Activated CD4-positive, alpha-beta T cell treated with anti-CD3 and anti-CD28 coated beads for 24 hours (primary cell): ENCODE measurements around the gene AUH.

ENCODE experiments used
- DNase-seq, 2 donors: peaks; one replicate each; pipeline ENCODE4 v3.0.0-alpha.2; 2020; ENCODE audit warnings: low read depth in 2 of 2

Gene AUH

DNA sequence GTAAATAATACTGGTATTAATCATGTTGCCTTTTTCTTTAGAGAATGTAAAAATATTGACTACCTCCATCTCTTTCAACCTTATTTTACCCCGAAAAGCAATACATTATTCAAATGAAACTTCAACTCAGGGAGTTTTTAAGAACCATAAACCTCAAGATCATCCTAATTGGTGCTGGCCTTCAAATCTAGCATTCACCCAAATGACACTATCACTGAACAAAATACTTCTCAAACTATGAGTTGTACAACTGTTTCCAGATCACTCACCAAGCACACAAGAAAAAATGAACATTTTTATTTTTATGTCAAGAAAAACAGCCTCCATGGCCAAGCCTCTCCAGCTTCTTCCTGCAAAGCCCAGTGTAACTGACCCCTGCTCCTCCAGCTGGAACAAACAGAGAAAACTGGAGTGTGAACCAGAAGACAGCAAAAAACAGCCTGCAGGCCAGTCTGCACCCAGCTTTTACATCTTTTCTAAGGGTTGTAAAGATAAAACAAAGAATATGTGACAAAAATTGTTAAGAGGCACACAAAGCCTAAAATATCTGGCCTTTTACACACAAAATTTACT, 21.2 kb downstream of the AUH start:
- DNase-seq = no peak

DNA sequence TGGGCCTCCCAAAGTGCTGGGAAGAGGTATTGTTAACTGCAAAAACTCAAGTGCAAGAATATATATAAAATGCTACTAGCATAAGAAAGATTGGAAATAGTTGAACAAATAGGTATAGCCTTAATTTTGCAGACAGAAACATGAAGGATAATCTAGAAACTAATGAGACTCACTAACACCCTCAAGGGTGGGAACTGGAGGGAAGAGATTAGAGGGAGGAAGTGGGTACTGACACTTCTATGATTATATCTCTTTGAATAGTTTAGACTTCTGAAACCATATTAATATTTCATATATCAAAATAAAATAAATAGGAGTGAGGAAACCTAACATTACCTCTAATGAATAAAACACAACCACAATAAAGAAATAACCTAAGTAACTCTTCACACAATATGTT, 23.0 kb downstream of the AUH start:
- no peak for DNase-seq

DNA sequence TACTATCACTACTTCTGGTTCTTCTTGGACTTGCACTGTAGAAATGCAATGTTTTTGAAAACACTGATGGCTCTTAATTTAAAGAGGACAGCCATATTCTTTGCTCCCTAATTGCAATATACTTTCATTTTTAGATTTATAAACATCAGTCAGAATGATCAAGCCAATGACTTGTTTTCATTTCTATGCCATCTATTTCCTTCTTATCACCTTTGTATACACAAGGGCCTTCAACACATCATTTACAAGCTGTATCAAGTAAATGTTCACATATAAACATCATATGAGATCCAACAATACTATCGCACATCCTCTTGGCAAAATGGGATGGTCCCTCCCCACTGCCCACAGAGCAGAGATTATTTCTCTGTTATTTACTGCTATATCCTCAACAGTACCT, 24.9 kb downstream of the AUH start:
- DNase-seq = no peak

DNA sequence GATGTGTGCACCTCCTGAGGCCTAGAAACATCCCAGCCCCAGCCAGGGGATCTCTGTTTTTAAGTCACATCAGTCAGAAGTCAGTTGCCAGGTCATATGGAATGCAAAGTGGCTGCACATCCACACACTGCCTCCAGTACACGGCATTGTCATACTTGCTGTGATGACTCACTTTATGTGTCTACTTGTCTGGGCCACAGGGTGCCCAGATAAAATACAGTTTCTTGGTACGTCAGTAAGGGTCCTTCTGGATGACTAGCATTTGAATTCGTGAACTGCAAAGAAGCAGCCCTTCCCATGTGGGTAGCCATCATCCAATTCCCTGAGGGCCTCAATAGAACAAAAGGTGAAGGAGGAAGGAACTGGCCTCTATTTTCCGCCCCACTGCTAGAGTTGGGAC, 27.7 kb downstream of the AUH start:
- no peak for DNase-seq

DNA sequence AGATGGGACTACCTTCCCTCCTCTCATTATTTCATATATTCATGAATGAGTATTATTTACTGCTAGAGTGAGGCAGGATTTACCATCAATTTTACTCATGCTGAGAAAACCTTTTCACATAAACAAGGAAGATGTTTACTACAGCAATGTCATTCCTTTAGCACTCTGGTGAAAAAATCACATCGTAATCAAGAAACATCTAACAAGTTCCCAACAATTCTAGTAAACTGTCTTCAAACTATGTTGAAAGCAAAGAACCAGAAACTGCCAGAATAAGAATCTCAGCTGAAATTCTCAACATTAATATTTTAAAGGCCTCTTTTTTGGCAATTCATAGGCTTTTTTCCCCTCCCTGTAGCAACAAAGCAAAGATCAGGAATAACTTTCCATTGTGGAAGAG, 28.2 kb downstream of the AUH start:
- no peak for DNase-seq

DNA sequence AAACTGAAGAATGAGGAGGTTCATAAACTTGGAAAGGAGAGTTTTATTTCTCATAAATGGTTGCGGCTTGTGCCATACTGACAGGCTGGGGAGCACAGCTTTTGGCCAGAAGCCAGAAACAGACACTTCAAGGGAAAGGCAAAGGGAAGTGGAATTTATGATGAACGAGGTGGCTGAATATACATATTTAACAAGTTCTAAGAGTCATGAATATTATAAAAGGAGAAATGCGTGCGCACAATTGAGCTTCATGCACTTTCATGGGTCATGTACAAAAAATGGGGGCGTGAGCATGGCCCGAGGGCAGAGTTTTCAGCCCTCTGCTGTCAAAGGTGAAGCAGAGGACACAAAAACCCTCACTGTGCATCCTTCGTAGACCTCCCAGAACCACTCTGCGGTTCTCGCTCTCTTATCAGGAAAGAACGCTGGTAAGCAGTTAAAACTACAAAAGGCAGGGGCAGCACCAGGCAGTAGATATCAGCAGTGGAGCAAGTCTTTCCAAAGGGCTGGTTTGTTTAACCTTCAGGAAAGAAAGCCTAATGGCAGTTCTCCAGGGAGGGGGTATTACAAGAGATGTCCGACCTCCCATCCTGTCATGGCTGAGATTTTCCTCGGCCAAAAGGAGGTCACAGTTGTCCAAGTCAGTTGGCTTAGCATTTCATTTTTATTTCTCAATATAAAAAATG, 29.0 kb downstream of the AUH start:
- DNase-seq = no peak

DNA sequence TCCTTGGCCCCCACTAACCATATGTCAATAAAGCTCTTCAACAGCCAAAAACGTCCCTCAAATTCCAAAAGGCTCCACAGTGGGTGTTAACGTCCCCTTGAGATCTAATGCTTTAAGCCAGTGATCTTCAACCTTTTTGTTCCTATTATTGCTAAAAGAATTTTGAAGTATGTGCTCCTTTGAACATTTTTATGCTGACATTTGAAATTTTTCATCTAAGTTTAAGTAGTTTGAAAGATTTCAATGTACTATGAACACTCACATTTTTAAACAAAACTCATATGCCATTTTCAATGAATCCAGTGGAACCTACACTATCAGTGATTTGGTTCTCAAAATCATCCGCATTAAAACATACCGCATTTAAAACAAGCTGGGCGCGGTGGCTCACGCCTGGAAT, 29.9 kb downstream of the AUH start:
- DNase-seq = no peak

DNA sequence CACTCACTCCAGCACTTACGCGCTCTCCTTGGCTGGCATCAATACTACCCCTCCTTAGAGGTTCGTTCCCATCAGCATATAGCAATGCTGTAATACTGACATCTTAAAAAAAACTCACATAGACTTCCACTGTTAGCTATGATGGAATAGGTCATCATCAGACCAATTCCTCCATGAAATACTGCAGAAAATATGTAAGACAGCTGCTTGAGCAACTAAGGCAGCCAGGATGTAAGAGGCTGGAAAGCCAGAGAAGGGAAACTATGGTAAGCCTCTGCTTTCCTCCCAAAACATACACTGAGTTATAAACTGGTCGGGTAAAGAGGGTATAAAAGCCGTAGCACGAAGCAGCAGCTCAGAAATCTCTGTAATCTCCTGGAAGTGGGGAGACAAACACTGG, 33.5 kb downstream of the AUH start:
- no peak for DNase-seq

DNA sequence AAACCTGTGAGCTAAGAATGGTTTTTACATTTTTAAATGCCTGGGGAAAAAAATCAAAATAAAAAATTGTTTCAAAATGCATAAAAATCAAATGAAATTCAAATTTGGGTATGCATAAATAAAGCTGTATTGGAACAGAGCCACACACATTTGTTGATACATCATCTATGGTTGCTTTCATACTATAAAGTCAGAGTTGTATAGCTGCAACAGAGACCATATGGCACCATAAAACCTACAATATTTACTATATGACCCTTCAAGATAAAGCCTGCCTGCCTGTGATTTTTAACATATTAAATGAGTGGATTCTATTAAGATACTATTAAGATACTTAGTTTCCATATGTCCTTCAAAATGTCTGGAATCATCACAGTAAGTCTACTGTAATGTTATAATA, 40.0 kb downstream of the AUH start:
- no peak for DNase-seq

DNA sequence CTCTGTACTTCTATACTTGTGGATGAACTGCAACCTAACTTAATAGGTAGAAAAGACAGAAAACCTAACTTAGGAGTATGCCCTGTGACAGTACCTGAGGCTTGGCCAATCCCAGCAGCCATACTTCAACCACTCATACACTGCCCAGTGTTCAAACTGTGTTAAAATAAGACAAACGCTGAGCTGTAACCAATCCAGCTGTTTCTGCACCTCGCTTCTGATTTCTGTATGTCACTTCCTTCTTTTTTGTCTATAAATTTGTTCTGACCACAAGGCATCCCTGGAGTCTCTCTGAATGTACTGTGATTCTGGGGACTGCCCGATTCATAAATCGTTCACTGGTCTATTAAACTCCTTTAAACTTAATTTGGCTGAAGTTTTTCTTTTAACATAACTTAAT, 41.4 kb downstream of the AUH start:
- no peak for DNase-seq

DNA sequence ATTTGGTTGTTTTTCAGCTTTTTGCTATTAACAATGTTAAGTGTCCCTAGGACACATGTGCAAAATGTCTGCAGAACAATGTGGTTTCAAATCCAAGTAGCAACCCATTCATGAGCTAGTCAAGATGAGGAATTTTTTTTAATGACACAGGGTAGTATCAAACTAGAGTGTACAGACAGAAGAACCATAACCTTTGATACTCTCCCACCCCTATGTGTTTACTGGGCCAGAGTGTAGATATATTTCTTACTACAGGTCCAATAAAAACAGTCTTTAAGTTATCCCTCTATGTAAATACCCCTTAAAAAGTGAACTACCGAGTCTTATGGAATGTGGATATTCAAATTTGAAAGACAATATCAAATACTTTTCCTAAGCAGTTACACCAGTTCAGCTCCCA, 45.6 kb downstream of the AUH start:
- DNase-seq = no peak

DNA sequence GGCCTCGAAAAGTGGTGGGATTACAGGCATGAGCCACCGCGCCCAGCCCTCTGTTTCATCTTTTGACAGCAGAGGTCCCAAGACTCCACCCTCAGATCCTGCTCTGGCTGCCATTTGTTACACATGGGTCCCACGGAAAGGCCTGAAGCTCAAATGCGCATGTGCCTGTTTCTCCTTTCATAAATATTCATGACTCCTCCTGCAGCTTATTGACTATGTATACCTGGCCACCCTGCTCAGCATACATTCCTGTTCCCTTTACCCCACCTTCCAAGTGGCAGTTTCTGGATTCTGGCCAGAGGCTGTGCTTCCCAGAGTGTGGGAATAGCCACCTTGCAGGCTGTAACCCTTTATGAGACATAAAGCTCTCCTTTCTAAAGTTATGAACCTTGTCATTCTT, 46.5 kb downstream of the AUH start:
- DNase-seq = no peak

DNA sequence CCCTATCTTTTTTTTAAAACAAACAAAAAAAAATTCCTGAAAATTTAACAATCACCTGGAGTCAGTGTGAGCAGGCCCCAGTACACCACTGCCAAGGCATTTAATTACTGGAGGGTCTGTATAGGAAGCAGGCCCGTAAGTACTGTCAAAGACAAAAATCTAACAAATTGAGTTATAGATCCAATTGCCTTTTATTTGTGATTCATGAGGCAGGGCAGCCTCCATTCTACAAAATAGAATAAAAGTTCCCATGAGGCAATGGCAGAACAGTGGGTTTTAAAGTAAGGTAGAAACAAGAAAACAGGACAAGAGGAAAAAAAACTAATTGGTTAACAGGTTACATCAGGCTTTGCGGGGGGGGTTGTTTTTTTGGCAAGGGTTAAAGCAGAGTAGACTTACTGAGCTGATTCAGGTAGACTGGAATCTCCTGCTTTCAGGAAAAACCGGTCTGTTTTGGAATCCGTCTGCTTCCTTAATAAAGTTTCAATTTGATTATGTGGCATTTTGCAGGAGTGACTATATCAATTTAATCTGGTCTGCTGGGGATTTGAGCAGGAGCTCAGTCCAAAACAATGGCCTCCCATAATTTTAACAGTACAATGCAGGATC, 48.9 kb downstream of the AUH start:
- no peak for DNase-seq

DNA sequence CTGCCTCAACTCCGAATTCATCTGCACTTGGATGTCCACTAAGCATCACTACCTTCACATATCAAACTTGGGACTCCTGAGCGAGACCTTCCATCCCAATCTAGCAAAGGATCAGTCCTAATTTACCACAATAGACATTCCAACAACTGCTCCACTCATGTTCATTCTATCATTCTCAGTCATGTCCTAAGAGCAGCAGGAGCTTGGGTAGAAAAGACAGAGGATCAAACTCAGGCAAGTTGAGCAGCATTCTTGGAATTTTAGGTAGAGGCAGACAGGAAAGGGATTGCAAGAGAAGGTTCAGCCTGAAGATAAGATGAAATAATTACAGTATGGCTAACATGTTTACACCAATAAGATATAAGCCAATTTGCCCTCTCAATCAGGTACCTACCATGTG, 51.7 kb downstream of the AUH start:
- DNase-seq = no peak

DNA sequence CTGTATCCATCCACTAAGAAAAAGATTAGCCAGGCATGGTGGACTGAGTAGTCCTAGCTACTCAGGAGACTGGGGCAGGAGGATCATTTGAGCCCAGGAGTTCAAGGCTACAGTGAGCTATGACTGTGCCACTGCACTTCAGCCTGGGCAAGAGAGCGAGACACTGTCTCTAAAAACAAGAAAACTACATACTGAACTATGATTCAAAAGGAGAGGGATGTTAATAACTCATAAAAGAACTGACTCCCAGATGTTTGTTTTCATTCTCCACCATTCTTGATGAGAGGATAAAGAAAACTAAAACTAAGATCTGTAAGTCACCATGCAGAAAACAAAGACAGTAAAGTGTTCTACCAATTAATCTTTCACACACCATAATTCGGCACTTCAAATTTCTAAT, 53.5 kb downstream of the AUH start:
- DNase-seq = no peak

DNA sequence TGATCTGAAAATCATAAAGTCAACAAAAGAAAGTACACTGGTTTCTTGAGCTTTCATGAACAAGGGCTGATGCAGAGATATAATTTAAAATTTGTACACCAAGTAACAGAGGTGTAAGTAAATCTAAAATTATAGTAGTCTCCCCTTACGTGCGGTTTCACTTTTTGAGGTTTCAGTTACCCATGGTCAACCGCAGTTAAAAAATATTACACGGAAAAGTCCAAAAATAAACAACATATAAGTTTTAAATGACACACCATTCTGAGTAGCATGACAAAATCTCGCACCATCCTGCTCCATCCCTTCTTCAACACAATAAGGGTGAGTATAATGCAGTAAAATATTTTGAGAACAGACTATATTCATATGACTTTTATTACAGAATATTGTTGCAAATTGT, 54.4 kb downstream of the AUH start:
- DNase-seq = no peak

DNA sequence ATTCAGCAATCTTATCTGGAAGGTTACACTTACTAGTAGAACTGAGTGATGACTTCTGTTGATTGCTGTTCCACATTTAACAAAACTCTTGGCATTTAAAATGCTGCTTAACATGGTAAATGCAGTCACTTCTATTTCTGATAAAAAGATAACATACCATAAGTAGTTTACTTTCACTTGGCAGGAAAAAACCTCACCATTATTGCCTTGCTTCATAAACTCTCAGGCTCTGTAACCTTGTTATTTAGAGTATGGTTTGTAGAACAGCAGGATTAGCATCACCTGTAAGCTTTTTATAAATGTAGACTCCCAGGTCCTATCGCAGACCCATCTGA, 55.5 kb downstream of the AUH start:
- no peak for DNase-seq

DNA sequence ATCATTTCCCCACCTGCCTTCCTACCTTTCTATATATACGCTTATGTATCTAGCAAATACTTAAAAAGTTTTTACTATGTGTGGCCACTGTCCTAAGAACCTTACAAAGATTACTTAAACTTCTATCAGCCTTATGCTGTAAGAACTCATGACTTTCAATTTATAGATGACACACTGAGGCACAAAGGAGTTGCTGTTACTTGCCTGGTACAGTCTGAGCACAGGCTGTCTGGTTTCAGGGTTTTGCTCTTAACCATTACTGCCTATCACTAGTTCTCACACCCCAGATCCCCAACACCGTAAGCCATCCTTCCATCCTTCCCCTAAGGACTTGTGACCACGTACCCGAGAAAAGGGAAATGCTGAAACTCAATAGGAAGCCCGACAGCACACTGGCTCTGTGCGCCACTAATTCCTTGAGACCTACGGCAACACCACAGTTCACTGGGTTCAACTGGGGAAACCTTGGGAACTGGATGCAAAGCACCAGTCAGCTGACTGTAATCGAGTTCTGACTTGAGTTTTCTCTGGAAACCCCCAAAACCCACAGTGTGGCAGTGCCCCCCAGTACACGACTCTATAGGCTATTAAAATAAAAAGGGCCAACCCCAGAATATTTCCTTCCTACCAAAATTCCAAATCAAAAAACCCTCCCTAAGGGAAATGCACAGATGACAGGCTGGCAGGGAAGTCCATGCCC, 56.0 kb downstream of the AUH start:
- DNase-seq = no peak

DNA sequence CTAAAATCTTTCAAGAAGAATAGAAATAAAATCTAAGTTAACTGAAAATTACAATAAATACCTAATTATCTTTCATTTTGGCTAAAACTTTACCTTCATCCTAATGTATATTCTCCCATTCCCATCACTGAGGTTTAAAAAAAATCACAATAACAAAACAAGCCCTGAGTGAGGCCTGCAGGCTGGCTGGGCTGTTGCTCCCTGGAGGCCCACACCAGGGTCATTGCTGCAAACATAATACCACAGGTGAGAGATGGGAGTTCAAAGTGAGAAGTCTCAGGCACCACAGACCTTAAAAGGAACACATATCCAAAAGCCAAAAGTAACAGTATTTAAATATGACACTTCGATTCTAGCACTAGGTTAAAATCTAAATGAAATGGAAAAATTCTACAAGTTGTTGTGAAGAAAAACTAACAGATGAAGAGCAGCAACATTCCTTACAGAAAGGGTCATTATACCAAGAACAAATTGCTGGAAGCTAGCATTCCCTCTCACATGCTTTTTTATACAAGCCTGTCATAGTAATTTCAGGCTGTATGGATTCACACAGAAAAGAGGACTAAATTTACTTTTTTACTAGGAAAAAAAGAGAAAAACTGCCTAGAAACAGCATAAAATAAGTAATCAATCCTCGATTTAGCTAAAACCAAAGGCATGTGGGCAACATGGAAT, 57.8 kb downstream of the AUH start:
- DNase-seq = no peak

DNA sequence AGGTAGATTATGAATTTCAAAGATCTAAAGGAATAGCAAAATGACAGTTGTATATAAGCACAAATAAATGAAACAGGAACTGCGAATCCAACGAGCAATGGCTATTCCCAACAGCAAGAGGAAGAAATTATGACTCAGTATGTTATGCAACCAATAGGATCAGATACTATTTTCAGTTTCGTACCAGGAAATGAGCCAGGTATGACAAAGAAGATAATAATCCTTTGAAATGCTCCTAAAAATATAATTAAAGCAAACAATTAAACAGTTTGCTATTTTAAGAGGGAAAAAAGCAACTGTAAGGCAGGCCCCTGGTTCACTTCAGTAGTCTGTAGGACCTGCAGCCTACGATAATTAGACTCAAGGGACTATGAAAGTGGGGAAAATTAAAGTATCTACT, 58.9 kb downstream of the AUH start:
- no peak for DNase-seq

DNA sequence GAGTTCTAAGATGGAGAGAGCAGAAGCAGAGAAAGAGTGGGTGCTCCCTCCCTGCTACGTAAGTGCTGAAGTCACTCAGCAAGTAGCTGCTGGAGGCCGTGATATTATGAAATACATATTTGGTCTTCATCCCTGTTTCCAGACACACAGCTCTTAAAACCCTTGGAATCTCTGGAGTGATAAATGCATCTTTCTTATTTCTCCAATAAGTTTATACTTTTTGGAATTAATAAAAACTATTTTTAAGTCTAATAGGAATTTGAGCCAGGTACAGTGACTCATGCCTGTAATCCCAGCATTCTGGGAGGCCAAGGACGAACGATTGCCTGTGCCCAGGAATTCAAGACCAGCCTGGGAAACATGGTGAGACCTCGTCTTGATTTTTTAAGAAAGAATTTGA, 60.6 kb downstream of the AUH start:
- DNase-seq = no peak

DNA sequence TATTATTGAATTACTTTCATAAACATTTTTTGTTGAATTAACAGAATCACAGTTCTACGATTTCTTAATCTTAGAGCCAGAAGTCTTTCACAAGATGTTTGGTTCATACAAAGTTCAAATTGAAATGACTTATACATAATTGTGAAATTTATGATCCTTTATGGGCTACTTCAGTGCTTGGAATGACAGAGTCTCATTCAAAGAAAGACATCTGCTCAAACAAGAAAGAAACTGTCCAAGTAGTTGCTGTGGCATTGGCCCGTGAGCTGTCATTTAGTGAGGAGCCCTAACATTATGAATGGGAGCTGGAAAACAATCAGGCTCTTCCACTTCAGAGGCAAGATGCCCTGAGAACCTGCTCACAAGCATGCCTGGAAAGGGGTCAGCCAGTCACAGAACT, 63.4 kb downstream of the AUH start:
- no peak for DNase-seq

DNA sequence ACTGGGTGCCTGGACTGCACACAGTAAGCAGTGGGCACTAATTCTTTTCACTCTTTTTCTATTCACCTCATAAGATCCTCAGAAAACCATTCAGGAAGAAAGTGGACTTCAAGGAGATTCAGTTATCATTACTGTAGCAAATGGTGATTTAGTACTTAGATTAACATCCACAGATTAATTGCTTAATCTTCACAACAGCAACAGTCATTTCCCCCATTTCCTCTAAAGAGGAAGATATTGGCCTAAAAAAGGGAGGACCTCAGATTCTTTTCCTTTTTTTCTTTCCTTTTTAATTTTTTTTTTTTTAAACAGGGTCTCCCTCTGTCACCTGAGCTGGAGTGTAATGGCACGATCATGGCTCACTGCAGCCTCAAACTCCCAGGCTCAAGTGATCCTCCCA, 64.4 kb downstream of the AUH start:
- no peak for DNase-seq
